Ovary (tissue), 9 donors: ENCODE measurements around the gene GCNT2. TPM values are rescaled to one million over a fixed set of nuclear protein-coding genes. Genes with fewer than 3 reads are reported as not detected.
"Not testable (repeated sequence)": the region's sequence is repeated elsewhere in the genome, so short reads cannot be mapped to it uniquely, and the experiment has no call there.

ENCODE experiments used
- DNase-seq, 5 donors: peaks; one replicate each; pipeline ENCODE4 v3.0.0-alpha.2; 2019 to 2020
- H3K27ac ChIP-seq, 2 donors: fragments of 200-600 bp; one replicate each; pipeline versions ENCODE4 v1.5.1 to v1.8.0; 2019 to 2022
- H3K27me3 ChIP-seq: fragments of 200-600 bp; one replicate; pipeline ENCODE4 v1.8.0; 2022
- H3K36me3 ChIP-seq: fragments of 200-600 bp; sonication (generic); one replicate; pipeline ENCODE4 v1.5.1; 2019
- H3K4me1 ChIP-seq: one replicate; pipeline ENCODE4 v1.8.1; 2013; ENCODE audit warnings: mild to moderate bottlenecking, moderate library complexity; ENCODE audit not compliant: insufficient read depth
- H3K4me3 ChIP-seq: fragments of 200-600 bp; sonication (generic); one replicate; pipeline ENCODE4 v1.5.1; 2017
- H3K9me3 ChIP-seq, 2 donors: fragments of 200-600 bp in 1 of 2; sonication (generic) in 1 of 2; one replicate each; pipeline versions ENCODE4 v1.5.1 to v1.8.1; 2013 to 2019; ENCODE audit warnings: mild to moderate bottlenecking in 1 of 2, moderate library complexity in 1 of 2
- EP300 ChIP-seq: sonication (generic); formaldehyde crosslinking; IDR thresholded peaks from one replicate; pipeline ENCODE4 v1.6.1; 2017; ENCODE audit warnings: antibody characterized with exemption
- POLR2A ChIP-seq: fragments of 450-650 bp; IDR thresholded peaks from one replicate; pipeline ENCODE4 v1.6.1; 2017; ENCODE audit warnings: antibody characterized with exemption, mild to moderate bottlenecking, moderate library complexity
- WGBS, 3 donors: extraction: QIAGEN DNeasy Blood & Tissue Kit in 1 of 3; methylation state at CpG; one replicate each; pipeline versions ENCODE4 v1.1.5 to v1.1.7; 2013 to 2017; 5-methylcytosine and 5-hydroxymethylcytosine counted together
- intact Hi-C, 4 donors: fragments of 100-400 bp; cut with DNase I; formaldehyde crosslinking; loops; one replicate each; pipeline versions ENCODE4 v1.11.0 to v1.15.1; 2022 to 2023
- polyA plus RNA-seq, 2 donors: library from polyadenylated mRNA; stranded (reverse); fragments of 200-250 nt in 1 of 2; fragments of 350-450 nt in 1 of 2; fragmentation: Illumina TruSeq in 1 of 2; extraction: RNeasy Lipid Tissue Mini Kit (QIAGEN cat#74804) in 1 of 2; gene quantifications; one replicate each; pipeline ENCODE4 v1.2.3, GENCODE V29; 2013 to 2014
- total RNA-seq, 7 donors: library from RNA; depleted of rRNA in 2 of 7; stranded (reverse); fragments of >200 nt in 2 of 7; fragmentation: NEBNext Ultra II Directional in 3 of 7; extraction: Animal tissue kit (Norgen Biotek cat#: 25700) in 3 of 7; gene quantifications; one replicate each; pipeline versions ENCODE4 v1.1.0 to v1.2.4, GENCODE V29; 2016 to 2023
- TF ChIP-seq, protein P1 (sequence below), 3 donors: fragments of 450-650 bp in 2 of 3; fragments of 200-600 bp in 1 of 3; IDR thresholded peaks; one replicate each; pipeline versions ENCODE4 v1.5.1 to v1.8.0; 2016 to 2022; ENCODE audit warnings: antibody characterized with exemption in 3 of 3, mild to moderate bottlenecking in 1 of 3
- donor health status: DM: no; HTN: no; CAD: no; lungs with moderate emphysema.
- donor health status: DM: no; HTN: no; CAD: no.
- donor health status: Bipolar disorder and iron deficiency.
- donor health status: DM: yes; HTN: yes; CAD: no.
- donor health status: DM: no; HTN: no; CAD: no.
- donor health status: DM: yes; HTN: yes; CAD: no.

The GCNT2 gene
- total and polyA plus RNA-seq, 9 donors, result 0.92 to 3.8 (median 1.3) TPM

DNA sequence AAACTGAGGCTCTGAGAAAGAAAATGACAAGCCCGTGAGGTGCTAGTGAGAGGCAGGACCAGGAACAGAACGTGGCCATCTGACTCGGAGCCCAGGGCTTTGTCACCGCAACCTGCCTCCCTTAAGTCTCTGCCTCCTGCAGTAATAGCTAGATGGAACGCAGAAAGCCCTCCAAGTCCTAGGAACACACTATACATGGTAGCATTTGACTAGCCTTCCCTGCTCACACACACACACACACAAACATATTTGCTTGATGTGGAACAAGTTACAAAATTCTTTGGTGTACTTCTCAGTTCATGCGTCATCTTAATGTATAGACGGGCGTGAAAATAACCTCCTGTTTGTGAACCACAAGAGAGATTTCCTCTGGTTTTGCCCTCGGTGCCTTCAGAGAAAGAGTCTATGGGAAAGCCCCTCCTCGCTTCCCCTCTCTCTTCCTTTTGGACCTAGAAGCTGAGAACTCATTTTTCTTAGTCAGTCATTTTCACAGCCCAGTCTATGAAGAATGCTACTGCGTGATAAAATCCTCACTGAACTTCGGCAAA is 134.4 kb downstream of the GCNT2 start:
- H3K9me3 ChIP-seq, result no peaks in the 10 kb centered on the region
- 78 to 81% (median 79%) methylated on average over 12 of the region's 12 CpGs for WGBS, 3 donors
- intact Hi-C loops, result no loop called here

DNA sequence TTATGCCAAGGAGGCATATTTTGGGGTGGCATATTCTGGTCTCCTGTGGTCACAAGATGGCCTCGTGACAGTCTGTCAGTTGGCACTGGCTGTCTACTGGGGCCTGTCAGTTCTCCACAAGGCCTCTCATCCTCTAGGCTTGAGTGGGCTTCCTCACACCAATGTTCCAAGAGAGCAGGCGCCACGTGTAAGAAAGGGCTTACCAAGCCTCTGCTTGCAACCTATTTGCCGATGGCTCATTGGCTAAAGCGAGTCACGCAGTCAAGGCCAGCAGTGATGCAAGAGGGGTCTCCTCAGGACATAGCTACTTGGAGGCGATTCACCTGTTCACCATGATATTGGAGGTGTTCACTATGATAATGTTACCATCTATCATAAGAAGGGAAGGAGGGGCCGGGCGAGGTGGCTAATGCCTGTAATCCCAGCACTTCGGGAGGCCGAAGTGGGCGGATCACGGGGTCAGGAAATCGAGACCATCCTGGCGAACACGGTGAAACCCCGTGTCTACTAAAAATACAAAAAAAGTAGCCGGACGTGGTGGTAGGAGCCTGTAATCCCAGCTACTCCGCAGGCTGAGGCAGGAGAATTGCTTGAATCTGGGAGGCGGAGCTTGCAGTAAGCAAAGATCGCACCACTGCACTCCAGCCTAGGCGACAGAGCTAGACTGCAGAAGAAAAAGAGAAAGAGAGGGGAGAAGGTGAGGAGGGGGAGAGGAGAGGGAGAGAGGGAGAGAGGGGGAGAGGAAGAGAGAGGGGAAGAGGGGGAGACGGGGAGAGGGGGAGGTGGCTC is 138.0 kb downstream of the GCNT2 start:
- no peaks in the 10 kb centered on the region for H3K27me3 ChIP-seq
- TF ChIP-seq EP300, result no peak
- TF ChIP-seq, protein P1, sequence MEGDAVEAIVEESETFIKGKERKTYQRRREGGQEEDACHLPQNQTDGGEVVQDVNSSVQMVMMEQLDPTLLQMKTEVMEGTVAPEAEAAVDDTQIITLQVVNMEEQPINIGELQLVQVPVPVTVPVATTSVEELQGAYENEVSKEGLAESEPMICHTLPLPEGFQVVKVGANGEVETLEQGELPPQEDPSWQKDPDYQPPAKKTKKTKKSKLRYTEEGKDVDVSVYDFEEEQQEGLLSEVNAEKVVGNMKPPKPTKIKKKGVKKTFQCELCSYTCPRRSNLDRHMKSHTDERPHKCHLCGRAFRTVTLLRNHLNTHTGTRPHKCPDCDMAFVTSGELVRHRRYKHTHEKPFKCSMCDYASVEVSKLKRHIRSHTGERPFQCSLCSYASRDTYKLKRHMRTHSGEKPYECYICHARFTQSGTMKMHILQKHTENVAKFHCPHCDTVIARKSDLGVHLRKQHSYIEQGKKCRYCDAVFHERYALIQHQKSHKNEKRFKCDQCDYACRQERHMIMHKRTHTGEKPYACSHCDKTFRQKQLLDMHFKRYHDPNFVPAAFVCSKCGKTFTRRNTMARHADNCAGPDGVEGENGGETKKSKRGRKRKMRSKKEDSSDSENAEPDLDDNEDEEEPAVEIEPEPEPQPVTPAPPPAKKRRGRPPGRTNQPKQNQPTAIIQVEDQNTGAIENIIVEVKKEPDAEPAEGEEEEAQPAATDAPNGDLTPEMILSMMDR (IDR thresholded peaks at IDR 0.05), result no peak
- no peak for TF ChIP-seq POLR2A
- intact Hi-C loops, result no loop called here
- 83 to 90% (median 84%) methylated on average over 24 of the region's 24 CpGs for WGBS, 3 donors
- no peak overlapping the region for H3K27ac ChIP-seq
- no peak for DNase-seq
- no peaks in the 10 kb centered on the region for H3K4me1 ChIP-seq
- no peaks in the 10 kb centered on the region for H3K9me3 ChIP-seq
- H3K36me3 ChIP-seq, result no peaks in the 10 kb centered on the region
- H3K4me3 ChIP-seq, result no peak overlapping the region

More for the DNA sequence above, 134.4 kb downstream of the GCNT2 start:
- H3K27ac ChIP-seq, result no peak overlapping the region
- H3K4me3 ChIP-seq, result no peak overlapping the region
- no peaks in the 10 kb centered on the region for H3K4me1 ChIP-seq
- H3K27me3 ChIP-seq, result no peaks in the 10 kb centered on the region
- no peak for TF ChIP-seq EP300
- TF ChIP-seq POLR2A, result no peak
- TF ChIP-seq, protein P1 (IDR thresholded peaks at IDR 0.05), result no peak
- H3K36me3 ChIP-seq, result no peaks in the 10 kb centered on the region
- no peak for DNase-seq

DNA sequence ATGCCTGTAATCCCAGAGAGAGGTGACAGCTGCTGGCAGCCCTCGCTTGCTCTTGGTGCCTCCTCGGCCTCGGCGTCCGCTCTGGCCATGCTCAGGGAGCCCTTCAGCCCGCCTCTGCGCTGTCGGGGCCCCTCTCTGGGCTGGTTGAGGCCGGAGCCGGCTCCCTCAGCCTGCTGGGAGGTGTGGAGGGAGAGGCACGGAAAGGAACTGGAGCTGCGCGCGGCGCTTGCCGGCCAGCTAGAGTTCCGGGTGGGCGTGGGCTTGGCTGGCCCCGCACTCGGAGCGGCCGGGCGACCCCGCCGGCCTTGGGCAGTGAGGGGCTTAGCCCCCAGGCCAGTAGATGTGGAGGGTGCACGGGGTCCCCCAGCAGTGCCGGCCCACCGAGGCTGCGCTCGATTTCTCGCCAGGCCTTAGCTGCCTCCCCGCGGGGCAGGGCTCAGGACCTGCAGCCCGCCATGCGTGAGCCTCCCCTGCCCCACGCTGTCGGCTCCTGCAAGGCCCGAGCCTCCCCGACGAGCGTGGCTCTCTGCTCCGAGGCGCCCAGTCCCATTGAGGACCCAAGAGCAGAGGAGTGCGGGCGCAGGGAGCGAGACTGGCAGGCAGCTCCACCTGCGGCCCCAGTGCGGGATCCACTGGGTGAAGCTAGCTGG is 138.7 kb downstream of the GCNT2 start:
- H3K36me3 ChIP-seq, result no peaks in the 10 kb centered on the region
- DNase-seq, result peak in 1 of 5 donors; percentile 11
- no peak overlapping the region for H3K27ac ChIP-seq
- WGBS, 3 donors, result 75 to 83% (median 79%) methylated on average over 42 to 48 of the region's 48 CpGs
- TF ChIP-seq POLR2A (no peak), EP300 (no peak)
- TF ChIP-seq, protein P1 (IDR thresholded peaks at IDR 0.05), result no peak
- no peaks in the 10 kb centered on the region for H3K27me3 ChIP-seq
- intact Hi-C loops, result no loop called here
- H3K4me1 ChIP-seq, result no peaks in the 10 kb centered on the region
- H3K4me3 ChIP-seq, result no peak overlapping the region
- H3K9me3 ChIP-seq, result no peaks in the 10 kb centered on the region

DNA sequence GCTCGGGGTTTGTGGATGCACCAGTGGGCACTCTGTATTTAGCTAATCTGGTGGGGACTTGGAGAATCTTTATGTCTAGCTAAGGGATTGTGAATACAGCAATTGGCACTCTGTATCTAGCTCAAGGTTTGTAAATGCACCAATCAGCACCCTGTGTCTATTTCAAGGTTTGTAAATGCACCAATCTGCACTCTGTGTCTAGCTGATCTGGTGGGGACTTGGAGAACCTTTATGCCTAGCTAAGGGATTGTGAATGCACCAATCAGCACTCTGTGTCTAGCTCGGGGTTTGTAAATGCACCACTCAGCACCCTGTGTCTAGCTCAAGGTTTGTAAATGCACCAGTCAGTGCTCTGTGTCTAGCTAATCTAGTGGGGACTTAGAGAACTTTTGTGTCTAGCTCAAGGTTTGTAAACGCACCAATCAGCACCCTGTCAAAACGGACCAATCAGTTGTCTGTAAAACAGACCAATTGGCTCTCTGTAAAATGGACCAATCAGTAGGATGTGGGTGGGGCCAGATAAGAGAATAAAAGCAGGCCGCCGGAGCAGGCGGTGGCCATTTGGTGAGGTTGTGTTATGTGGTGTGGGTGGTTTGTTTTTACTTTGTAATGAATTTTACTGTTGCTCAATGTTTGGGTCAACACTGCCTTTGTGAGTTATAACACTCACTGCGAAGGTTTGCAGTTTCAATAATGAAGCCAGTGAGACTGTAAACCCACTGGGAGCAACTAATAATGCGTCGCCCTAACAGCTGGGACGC is 139.5 kb downstream of the GCNT2 start:
- H3K4me3 ChIP-seq, H3K9me3 ChIP-seq, H3K27me3 ChIP-seq, DNase-seq, H3K36me3 ChIP-seq, H3K27ac ChIP-seq, H3K4me1 ChIP-seq, intact Hi-C loops: not testable (repeated sequence)
- 86 to 90% (median 88%) methylated on average over 11 of the region's 11 CpGs for WGBS, 3 donors
